ENCODE data around the gene MRPS12. TPM values are rescaled to one million over a fixed set of nuclear protein-coding genes. Genes with fewer than 3 reads are reported as not detected.

MRPS12 gene
- total and polyA plus RNA-seq, 2 of the 13 experiments (the other 11 are each of a cell fraction or from before 2014, with no cell fraction given) = 27.5 to 54.8 TPM

DNA sequence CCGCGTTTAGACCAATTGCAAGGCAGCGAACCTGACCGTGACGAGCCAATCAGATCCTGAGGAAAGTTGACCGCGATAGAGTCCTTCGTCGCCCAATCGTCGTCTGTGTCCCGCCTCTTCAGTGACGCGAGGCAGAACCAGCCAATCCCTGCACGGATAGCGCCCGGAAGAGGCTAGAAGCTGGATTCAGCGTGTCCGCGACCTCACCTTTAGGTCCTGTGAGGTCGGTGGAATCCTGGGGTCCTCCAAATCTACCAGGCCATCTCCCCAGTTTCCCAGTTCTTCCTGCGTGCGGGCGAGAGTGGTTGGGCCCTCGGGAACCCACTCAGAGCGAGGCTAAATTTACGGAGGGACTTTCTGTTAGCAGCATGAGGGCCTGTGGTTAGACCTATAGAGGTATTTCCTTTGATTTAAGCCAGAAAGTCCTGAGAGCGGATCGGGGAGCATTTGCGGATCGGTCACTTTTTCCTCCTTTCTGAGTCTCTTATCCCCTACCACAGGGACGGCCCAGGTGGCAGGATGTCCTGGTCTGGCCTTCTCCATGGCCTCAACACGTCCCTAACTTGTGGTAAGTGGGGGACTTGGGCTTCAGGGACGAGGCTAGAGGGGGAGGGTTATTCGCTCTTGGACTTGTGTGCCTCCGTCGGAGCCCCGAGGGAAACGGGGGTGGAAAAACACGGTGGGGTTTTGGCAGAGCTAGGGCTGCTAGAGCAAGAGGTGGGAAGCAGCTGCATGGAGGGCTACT lies at the start of gene MRPS12 (continued):
- TF ChIP-seq CEBPZ (IDR thresholded peaks at IDR 0.05; ENCODE audit: low read length) (peak; percentile 9; the same call in 1 of the 2 replicates), ZNF879 (CRISPR knock-in tag; IDR thresholded peaks at IDR 0.05) (0 out of 2 replicates have a peak, but pooled peaks have one; percentile 68), SIN3A (IDR thresholded peaks at IDR 0.05; ENCODE audit: borderline replicate concordance, low read depth, low read length) (peak; percentile 88; the same call in 1 of the 2 replicates), ZNF281 (CRISPR knock-in tag; IDR thresholded peaks at IDR 0.05; ENCODE audit: borderline replicate concordance) (no peak), ZNF605 (CRISPR knock-in tag; IDR thresholded peaks at IDR 0.05) (peak; percentile 68), CEBPB (IDR thresholded peaks at IDR 0.05; ENCODE audit: borderline replicate concordance, low read depth, low read length) (no peak), RARA (CRISPR knock-in tag; IDR thresholded peaks at IDR 0.05) (peak; percentile 36; the same call in 1 of the 2 replicates), PHF8 (CRISPR knock-in tag; IDR thresholded peaks at IDR 0.05) (peak; percentile 52; the same call in 1 of the 2 replicates), SKI (IDR thresholded peaks at IDR 0.05; ENCODE audit: partially characterized antibody) (no peak), AFF4 (CRISPR knock-in tag; IDR thresholded peaks at IDR 0.05) (peak; percentile 52; the same call in 1 of the 2 replicates), ZNF501 (CRISPR knock-in tag; IDR thresholded peaks at IDR 0.05) (peak; percentile 20; the same call in 1 of the 2 replicates), ZNF766 (CRISPR knock-in tag; IDR thresholded peaks at IDR 0.05; ENCODE audit: borderline replicate concordance) (peak; percentile 25; the same call in 1 of the 2 replicates)
- TF ChIP-seq, protein P1, sequence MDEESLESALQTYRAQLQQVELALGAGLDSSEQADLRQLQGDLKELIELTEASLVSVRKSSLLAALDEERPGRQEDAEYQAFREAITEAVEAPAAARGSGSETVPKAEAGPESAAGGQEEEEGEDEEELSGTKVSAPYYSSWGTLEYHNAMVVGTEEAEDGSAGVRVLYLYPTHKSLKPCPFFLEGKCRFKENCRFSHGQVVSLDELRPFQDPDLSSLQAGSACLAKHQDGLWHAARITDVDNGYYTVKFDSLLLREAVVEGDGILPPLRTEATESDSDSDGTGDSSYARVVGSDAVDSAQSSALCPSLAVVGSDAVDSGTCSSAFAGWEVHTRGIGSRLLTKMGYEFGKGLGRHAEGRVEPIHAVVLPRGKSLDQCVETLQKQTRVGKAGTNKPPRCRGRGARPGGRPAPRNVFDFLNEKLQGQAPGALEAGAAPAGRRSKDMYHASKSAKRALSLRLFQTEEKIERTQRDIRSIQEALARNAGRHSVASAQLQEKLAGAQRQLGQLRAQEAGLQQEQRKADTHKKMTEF (CRISPR knock-in tag; IDR thresholded peaks at IDR 0.05) = peak; percentile 48; the same call in 1 of the 2 replicates
- TF ChIP-seq, protein P2, sequence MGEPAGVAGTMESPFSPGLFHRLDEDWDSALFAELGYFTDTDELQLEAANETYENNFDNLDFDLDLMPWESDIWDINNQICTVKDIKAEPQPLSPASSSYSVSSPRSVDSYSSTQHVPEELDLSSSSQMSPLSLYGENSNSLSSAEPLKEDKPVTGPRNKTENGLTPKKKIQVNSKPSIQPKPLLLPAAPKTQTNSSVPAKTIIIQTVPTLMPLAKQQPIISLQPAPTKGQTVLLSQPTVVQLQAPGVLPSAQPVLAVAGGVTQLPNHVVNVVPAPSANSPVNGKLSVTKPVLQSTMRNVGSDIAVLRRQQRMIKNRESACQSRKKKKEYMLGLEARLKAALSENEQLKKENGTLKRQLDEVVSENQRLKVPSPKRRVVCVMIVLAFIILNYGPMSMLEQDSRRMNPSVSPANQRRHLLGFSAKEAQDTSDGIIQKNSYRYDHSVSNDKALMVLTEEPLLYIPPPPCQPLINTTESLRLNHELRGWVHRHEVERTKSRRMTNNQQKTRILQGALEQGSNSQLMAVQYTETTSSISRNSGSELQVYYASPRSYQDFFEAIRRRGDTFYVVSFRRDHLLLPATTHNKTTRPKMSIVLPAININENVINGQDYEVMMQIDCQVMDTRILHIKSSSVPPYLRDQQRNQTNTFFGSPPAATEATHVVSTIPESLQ (CRISPR knock-in tag; conservative IDR thresholded peaks at IDR 0.05) = no peak
